Measurements from ENCODE around the gene TXLNA.

- no peak for TF ChIP-seq ZNF671 (CRISPR knock-in tag; IDR thresholded peaks at IDR 0.05)
- no peak for TF ChIP-seq CTCF (IDR thresholded peaks at IDR 0.05)
- TF ChIP-seq ATF2 (CRISPR knock-in tag; IDR thresholded peaks at IDR 0.05; ENCODE audit: borderline replicate concordance, low read depth): no peak
- no peak for TF ChIP-seq FOXJ3 (CRISPR knock-in tag; IDR thresholded peaks at IDR 0.05; ENCODE audit: borderline replicate concordance)
- peak; percentile 62; the same call in 1 of the 2 replicates for TF ChIP-seq ZBTB43 (CRISPR knock-in tag; IDR thresholded peaks at IDR 0.05)
- no peak for TF ChIP-seq CDX4 (CRISPR knock-in tag; IDR thresholded peaks at IDR 0.05; ENCODE audit: borderline replicate concordance)
- no peak for TF ChIP-seq ZNF138 (CRISPR knock-in tag; conservative IDR thresholded peaks at IDR 0.05)
- no peak for TF ChIP-seq TCF7 (CRISPR knock-in tag; IDR thresholded peaks at IDR 0.05; ENCODE audit: low read depth)
- no peak for TF ChIP-seq JUN (CRISPR knock-in tag; IDR thresholded peaks at IDR 0.05)
- no peak for TF ChIP-seq MXD4 (CRISPR knock-in tag; IDR thresholded peaks at IDR 0.05; ENCODE audit: borderline replicate concordance)
- TF ChIP-seq ATF3 (CRISPR knock-in tag; conservative IDR thresholded peaks at IDR 0.05): 0 out of 2 replicates have a peak, but pooled peaks have one; percentile 8
- TF ChIP-seq TP53 (CRISPR knock-in tag; IDR thresholded peaks at IDR 0.05): peak; percentile 91
- no peak for TF ChIP-seq NR1H2 (CRISPR knock-in tag; IDR thresholded peaks at IDR 0.05)
- 0 out of 2 replicates have a peak, but pooled peaks have one; percentile 48 for TF ChIP-seq KAT7 (CRISPR knock-in tag; IDR thresholded peaks at IDR 0.05; ENCODE audit: borderline replicate concordance)
These were observed 60.9 kb downstream of the TXLNA start for GRCh38 chr1:32240140-32240951.
